GM19324 (cell line): ENCODE measurements around the gene NGDN.

Experiments
- ATAC-seq: cut with Tn5 transposase; IDR thresholded peaks from one replicate; pipeline ENCODE4 v1.9.1; 2021; ENCODE audit warnings: mild to moderate bottlenecking, moderate library complexity; ENCODE audit not compliant: unreplicated experiment, low FRiP score

Gene NGDN

GRCh38 chr14:23468704-23469126 lies 788 bp upstream of the NGDN start:
- no peak for ATAC-seq

DNA sequence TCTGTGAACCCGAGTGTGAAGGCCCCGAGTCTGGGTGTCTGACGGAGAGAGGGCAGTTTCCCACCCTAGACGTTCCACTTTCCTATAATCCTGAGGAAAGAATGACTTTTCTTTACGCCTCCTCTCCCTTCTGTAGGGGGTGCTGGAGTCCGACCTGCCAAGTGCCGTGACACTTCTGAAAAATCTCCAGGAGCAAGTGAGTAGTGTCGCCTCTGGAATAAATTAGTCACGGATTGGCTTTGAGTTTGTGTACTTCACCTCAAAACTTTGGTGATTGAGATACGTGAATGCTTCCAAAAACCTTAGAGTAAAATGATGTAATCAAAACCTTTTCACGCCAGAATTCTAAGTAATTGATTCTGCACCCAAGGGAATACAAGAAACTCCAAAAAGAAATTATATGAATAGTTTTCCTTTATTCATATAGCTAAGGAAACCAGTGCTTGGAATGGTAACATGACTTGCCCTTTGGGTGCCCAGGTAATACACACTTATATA lies 452 bp downstream of the NGDN start:
- no peak for ATAC-seq

GRCh38 chr14:23470947-23471346 lies 1.4 kb downstream of the NGDN start:
- ATAC-seq = no peak

DNA sequence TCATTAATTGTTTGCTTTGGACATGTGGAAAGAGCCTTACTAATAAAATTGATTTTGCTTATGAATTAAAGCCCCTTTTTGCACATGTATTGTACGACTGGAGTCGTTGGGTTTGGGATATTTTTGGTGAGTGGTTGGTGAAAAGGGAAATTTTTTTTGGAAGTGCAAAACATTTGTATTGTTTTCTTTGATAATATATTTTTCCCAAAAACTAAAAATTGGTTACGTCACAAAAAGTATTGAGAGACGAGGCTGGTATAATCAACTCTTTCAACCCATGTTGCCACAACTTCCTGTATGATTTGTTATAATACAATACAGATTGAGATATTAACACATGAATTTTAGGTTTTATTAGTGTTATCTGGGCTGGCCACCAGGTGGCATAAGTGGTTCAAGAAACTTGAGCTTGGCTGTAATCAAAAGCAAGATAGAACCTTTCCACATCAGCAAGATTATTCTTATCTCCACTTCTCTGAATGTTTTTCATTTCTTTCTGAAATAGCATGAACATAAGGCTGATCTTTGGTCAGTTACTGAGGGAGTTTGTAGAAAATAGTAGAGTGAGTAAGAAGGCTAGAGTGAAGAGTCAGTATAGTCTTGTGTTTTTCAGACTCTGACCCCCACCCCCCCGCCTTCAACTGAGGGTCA lies 8.7 kb downstream of the NGDN start:
- no peak for ATAC-seq

GRCh38 chr14:23481362-23481970 lies 12.0 kb downstream of the NGDN start:
- ATAC-seq = no peak

- ATAC-seq = no peak
Observed at GRCh38 chr14:23481979-23482822, 12.7 kb downstream of the NGDN start.

GRCh38 chr14:23482823-23483148 lies 13.3 kb downstream of the NGDN start:
- ATAC-seq = no peak

DNA sequence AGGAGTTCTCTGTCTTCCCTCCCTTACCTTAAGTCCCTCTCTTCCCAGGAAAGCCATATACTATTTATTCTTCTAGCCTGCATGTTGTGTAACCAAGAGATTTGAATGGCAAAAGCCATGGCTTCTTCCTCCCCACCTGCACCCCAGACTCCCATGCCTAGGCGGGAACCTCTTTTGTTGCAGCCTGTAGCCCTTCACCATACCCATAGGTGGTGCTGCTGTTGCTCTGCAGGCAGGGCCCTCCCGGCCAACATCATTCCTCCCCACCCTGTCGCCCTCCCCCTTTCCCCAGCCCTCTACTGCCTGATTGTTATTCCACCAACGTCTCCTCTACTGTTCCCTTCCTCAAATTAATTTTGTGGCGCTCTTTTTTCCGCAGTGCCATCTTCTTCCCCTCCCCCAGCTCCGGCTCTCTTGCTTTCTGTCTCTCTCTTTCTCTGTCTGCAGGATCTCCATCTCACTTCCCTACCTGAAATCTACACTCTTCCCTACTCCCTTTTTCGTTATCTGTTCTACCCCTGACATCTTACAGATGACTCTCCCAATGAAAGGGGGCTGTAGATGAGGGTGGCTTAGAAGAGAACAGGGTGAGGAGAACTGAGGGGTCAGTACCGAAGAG lies 13.8 kb downstream of the NGDN start:
- ATAC-seq = no peak

DNA sequence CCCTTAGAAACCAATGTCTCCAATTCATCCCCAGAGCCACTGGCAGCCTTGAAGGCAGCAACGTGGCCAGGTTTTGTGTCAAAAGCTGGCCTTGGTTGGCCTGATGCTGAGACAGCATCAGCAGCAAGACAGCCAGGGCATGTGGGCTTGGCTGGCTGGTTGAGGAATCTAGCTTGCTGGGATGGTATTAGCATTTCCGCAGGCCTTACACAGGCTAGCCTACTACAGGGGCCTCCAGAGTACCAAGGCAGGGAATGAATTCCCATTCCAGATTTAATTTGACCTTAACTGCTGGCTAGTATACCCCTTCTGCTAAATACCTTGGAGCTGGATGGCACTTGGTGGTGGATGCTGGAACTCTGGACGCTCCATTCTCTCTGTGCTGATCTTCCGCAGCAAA lies 15.8 kb downstream of the NGDN start:
- no peak for ATAC-seq

GRCh38 chr14:23486036-23486435 lies 16.5 kb downstream of the NGDN start:
- ATAC-seq = no peak

- no peak for ATAC-seq
Observed at GRCh38 chr14:23487216-23487615, 17.7 kb downstream of the NGDN start.

GRCh38 chr14:23492618-23493272 lies 23.2 kb downstream of the NGDN start:
- ATAC-seq = no peak

DNA sequence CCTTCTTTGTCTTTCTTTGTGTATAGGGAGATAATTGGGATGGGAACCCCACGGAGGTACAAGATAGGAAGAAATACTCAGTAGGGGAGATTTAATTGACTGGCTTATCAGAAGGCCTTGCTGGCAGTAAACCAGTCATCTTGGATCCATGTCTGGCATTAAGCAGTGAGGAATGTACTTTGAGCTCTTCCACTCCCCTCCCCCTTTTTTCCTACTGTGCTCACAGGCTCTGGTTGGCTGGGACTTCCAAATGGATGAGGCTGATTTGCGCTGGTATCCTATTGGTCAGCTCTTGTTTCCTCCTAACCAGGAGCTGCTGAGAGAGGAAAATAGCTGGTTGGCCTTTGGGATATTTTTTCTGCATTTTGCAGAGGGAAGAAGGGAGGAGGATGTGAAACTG lies 24.7 kb downstream of the NGDN start:
- no peak for ATAC-seq

GRCh38 chr14:23512156-23512555 lies 42.7 kb downstream of the NGDN start:
- ATAC-seq = no peak

- no peak for ATAC-seq
Observed at GRCh38 chr14:23513005-23513817, 43.7 kb downstream of the NGDN start.

DNA sequence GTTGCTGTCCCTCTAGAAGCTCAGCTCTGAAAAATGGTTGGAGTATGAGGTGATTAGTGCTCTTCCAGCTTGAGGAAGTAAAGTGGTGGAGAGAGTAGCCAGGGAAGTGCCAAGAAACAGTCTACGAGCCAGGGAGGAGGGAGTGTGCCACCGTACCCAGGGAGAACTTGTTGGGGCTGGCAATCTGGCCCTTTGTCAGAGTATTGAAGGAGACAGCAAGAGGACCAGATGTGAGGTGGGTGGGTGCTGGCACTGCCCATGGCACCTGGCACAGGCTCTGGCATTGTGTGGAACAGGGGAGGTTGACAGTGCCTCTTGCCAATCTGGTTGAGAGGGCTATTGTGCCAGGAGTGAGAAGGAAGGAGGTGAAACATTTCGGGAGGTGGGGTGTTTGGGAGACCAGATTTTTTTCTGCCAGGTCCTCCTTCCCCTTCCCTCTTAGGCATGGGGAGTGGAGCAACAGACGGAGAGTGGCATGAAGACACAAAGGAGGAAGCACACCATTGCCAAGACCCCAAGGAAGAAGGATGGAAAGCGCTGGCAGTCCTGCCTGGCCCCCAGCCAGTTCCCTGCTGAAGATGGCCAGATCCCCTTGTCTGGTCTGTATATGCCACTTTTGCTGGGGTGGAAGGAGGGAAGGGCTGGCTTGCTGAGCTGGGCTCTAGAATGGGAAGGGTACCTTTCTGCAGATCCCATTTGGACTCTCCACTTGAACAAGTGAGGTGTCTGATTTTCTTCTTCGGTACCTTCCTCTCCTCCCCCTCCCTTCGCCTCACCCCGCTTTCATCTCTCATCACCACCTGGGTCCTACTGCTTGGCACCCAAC lies 44.5 kb downstream of the NGDN start:
- ATAC-seq = no peak

GRCh38 chr14:23514644-23514957 lies 45.1 kb downstream of the NGDN start:
- no peak for ATAC-seq

DNA sequence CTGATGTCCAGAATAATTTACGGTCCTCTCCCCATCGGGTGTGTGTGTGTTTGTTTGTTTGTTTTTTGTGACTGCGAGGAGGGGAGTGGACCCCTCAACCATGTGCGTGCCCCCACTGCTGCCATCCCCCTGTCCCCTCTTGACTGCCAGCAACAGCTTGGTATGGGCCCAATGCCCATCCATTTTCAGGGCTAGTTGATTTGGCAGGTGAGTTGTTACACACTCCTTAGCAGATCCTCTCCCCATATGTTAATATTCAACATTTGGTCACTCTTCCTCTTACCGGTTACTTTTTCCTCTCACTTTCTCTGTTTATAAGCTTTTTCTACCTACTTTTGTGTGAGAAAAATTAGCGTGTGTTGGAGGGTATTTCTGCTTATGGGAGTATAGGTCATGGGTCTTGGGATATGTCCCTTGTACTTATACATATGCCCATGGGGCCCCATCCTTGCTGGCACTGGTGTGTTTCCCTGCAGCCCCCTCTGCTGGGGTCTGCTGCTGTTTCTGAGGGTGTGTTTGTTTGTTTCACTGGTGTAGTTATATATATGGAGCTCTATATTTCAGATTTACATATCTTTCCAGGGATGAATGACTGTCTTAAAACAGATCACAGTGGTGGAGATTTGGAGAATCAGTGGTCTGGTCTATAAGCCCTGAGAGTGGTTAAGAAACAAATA lies 48.3 kb downstream of the NGDN start:
- ATAC-seq = no peak

- ATAC-seq = no peak
Observed at GRCh38 chr14:23518709-23519108, 49.2 kb downstream of the NGDN start.
